Pancreas (tissue), 10 donors: ENCODE results near the gene SMOC1. TPM values are rescaled to one million over a fixed set of nuclear protein-coding genes. Genes with fewer than 3 reads are reported as not detected.

Experiments used
- ATAC-seq, 4 donors: fragments of 200-7000 bp; cut with Tn5 transposase; one replicate each; pipeline versions ENCODE4 v1.8.0 to v1.9.1; 2020; ENCODE audit warnings: mild to moderate bottlenecking in 4 of 4, moderate library complexity in 4 of 4
- DNase-seq, 6 donors: peaks; one replicate each; pipeline ENCODE4 v3.0.0-alpha.2; 2020
- FAIRE-seq: peaks from 2 replicates; lab custom pipeline; 2012; peaks lifted over from hg19 to GRCh38; lab: Jason Lieb, UNC
- H3K27ac ChIP-seq, 4 donors: fragments of 200-600 bp; sonication (generic); 1 replicate in 3 of 4; 2 replicates in 1 of 4; pipeline versions ENCODE4 v1.5.0 to v1.8.0; 2020
- H3K27me3 ChIP-seq, 4 donors: fragments of 200-600 bp; one replicate each; pipeline ENCODE4 v1.8.0; 2021
- H3K36me3 ChIP-seq, 3 donors: fragments of 200-600 bp; sonication (generic) in 1 of 3; one replicate each; pipeline versions ENCODE4 v1.5.0 to v1.8.0; 2020 to 2021
- H3K4me1 ChIP-seq, 3 donors: fragments of 200-600 bp; one replicate each; pipeline ENCODE4 v1.8.0; 2021
- H3K4me3 ChIP-seq, 4 donors: fragments of 200-600 bp; sonication (generic) in 2 of 4; one replicate each; pipeline versions ENCODE4 v1.5.0 to v1.8.0; 2020 to 2021
- H3K9me3 ChIP-seq, 4 donors: fragments of 200-600 bp; one replicate each; pipeline ENCODE4 v1.8.0; 2021
- CTCF ChIP-seq, 4 donors: fragments of 200-600 bp; sonication (generic) in 3 of 4; IDR thresholded peaks; one replicate each; pipeline versions ENCODE4 v1.5.0 to v1.8.0; 2021; ENCODE audit warnings: antibody characterized with exemption in 4 of 4
- WGBS, 2 donors: extraction: QIAGEN DNeasy Blood & Tissue Kit; methylation state at CpG; one replicate each; pipeline ENCODE4 v1.1.7; 2013; 5-methylcytosine and 5-hydroxymethylcytosine counted together
- intact Hi-C, 3 donors: fragments of 100-400 bp; cut with DNase I; formaldehyde crosslinking; loops; one replicate each; pipeline versions ENCODE4 v1.11.1 to v1.14.2; 2022
- polyA plus RNA-seq, 2 donors: library from polyadenylated mRNA; stranded (reverse); fragments of 200-250 nt; gene quantifications; one replicate each; pipeline ENCODE4 v1.2.3, GENCODE V29; 2013
- total RNA-seq, 6 donors: library from RNA; stranded (reverse); fragmentation: NEBNext Ultra II Directional in 4 of 6; extraction: Animal tissue kit (Norgen Biotek cat#: 25700) in 4 of 6; gene quantifications; one replicate each; pipeline versions ENCODE4 v1.2.1 to v1.2.4, GENCODE V29; 2021 to 2023
- donor health status: healthy with polysubstance abuse.
- donor health status: DM: no; HTN: no; CAD: no; lungs with moderate emphysema.
- donor health status: DM: no; HTN: no; CAD: no.
- donor health status: control.
- donor health status: control.
- donor health status: Bipolar disorder and iron deficiency.
- donor health status: DM: yes; HTN: yes; CAD: no.
- donor health status: DM: no; HTN: no; CAD: no.
- donor health status: DM: no; HTN: no; CAD: no.
- donor health status: DM: yes; HTN: yes; CAD: no.

SMOC1 gene
- total and polyA plus RNA-seq, 8 donors: 2.2 to 55.7 (median 6.3) TPM

- WGBS, 2 donors: 80 to 84% methylated on average over 2 of the region's 2 CpGs
- DNase-seq (no peak), ATAC-seq (no peak), FAIRE-seq (no peak)
- Histone ChIP-seq H3K4me3 (no peak overlapping the region), H3K36me3 (no peaks in the 10 kb centered on the region), H3K9me3 (no peaks in the 10 kb centered on the region), H3K27me3 (no peaks in the 10 kb centered on the region), H3K4me1 (no peaks in the 10 kb centered on the region), H3K27ac (no peak overlapping the region)
- intact Hi-C loops: no loop called here
- TF ChIP-seq CTCF (IDR thresholded peaks at IDR 0.05): no peak
Measured at GRCh38 chr14:69968132-69968531, 88.9 kb downstream of the SMOC1 start.

GRCh38 chr14:69968681-69969080 lies 89.5 kb downstream of the SMOC1 start:
- WGBS, 2 donors: 78 to 79% methylated on average over 1 of the region's 1 CpG
- Histone ChIP-seq H3K27me3 (no peaks in the 10 kb centered on the region), H3K9me3 (no peaks in the 10 kb centered on the region), H3K36me3 (no peaks in the 10 kb centered on the region), H3K4me1 (no peaks in the 10 kb centered on the region), H3K4me3 (no peak overlapping the region), H3K27ac (no peak overlapping the region)
- FAIRE-seq: no peak
- intact Hi-C loops: no loop called here
- no peak for TF ChIP-seq CTCF (IDR thresholded peaks at IDR 0.05)
- no peak for ATAC-seq
- no peak for DNase-seq

GRCh38 chr14:69972755-69973154 lies 93.5 kb downstream of the SMOC1 start:
- FAIRE-seq: no peak
- no peak for DNase-seq
- no peak overlapping the region for H3K27ac ChIP-seq
- H3K4me1 ChIP-seq: no peaks in the 10 kb centered on the region
- ATAC-seq: no peak
- no peaks in the 10 kb centered on the region for H3K36me3 ChIP-seq
- 93 to 95% methylated on average over 5 of the region's 5 CpGs for WGBS, 2 donors
- no peaks in the 10 kb centered on the region for H3K27me3 ChIP-seq
- no peaks in the 10 kb centered on the region for H3K9me3 ChIP-seq
- TF ChIP-seq CTCF (IDR thresholded peaks at IDR 0.05): no peak
- intact Hi-C loops: no loop called here
- H3K4me3 ChIP-seq: no peak overlapping the region

GRCh38 chr14:69973846-69974245 lies 94.6 kb downstream of the SMOC1 start:
- no peak for ATAC-seq
- 74 to 76% methylated on average over 1 of the region's 1 CpG for WGBS, 2 donors
- no peak for TF ChIP-seq CTCF (IDR thresholded peaks at IDR 0.05)

GRCh38 chr14:69979882-69980281 lies 100.7 kb downstream of the SMOC1 start:
- Histone ChIP-seq H3K4me3 (no peak overlapping the region), H3K36me3 (no peaks in the 10 kb centered on the region), H3K4me1 (no peaks in the 10 kb centered on the region), H3K27me3 (no peaks in the 10 kb centered on the region), H3K9me3 (no peaks in the 10 kb centered on the region), H3K27ac (peak overlapping the region in 1 of 4 donors; percentile 31)
- intact Hi-C loops: no loop called here
- DNase-seq: no peak
- 85 to 100% methylated on average over 1 of the region's 1 CpG for WGBS, 2 donors
- no peak for TF ChIP-seq CTCF (IDR thresholded peaks at IDR 0.05)
- no peak for FAIRE-seq
- ATAC-seq: no peak

More at GRCh38 chr14:69973846-69974245, 94.6 kb downstream of the SMOC1 start:
- intact Hi-C loops: no loop called here
- no peak overlapping the region for H3K27ac ChIP-seq
- no peak for DNase-seq
- no peaks in the 10 kb centered on the region for H3K36me3 ChIP-seq
- FAIRE-seq: no peak
- H3K4me1 ChIP-seq: no peaks in the 10 kb centered on the region
- no peak overlapping the region for H3K4me3 ChIP-seq
- H3K27me3 ChIP-seq: no peaks in the 10 kb centered on the region
- no peaks in the 10 kb centered on the region for H3K9me3 ChIP-seq
